GM21528 (cell line): Measurements from ENCODE around the gene CRYBB1.

Experiments used
- ATAC-seq: cut with Tn5 transposase; IDR thresholded peaks from one replicate; pipeline ENCODE4 v1.9.1; 2021; ENCODE audit warnings: mild to moderate bottlenecking, moderate library complexity; ENCODE audit not compliant: unreplicated experiment, low FRiP score

The CRYBB1 gene

DNA sequence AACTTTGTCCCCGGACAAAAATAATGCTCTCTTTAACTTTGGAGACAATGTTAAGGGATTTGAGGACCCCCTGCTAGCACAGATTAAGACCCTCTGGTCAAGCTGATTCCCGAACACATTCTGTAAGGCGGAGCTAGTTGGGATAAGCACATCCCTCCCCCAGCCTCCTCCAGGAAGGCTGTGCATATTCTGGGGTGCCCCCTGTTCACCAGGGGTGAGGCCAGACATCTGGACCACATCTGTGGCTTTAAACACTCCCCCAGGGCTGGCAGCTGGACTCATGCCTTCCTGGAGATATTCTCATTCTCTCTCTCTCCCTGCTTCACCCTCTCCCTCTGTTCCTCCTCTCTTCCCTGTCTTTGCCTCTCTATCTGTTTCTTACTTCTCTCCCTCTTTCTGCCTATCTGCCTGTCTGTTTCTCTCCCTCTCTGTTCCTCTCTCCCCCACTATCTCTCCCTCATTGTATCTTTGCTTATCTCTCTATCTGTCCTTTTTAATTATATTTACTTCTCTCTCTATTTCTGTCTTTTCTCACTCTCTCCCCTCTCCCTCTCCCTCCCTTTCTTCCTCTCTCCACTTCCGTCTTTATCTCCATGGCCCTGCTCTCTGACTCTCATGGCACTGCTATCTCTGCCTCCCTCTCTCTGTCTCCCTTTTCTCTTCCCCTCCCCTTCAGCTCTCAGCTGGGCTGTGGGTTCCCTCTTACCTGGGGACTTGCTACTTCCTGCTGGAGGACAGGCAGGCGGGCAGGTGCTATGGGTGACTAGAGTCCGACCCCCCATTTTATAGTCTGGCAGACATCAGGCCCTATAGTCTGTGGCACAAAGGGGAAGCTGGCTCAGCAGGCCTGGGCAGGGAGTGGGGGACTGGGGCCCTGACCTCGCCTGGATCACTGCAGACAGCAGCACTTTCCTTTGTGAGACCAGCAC lies at the start of gene CRYBB1:
TSS of gene CRYBB1 (minus strand) at position 757 of the 929 bp plus-strand sequence. CDS start 1,708 bp downstream, outside the sequence.
- no peak for ATAC-seq

DNA sequence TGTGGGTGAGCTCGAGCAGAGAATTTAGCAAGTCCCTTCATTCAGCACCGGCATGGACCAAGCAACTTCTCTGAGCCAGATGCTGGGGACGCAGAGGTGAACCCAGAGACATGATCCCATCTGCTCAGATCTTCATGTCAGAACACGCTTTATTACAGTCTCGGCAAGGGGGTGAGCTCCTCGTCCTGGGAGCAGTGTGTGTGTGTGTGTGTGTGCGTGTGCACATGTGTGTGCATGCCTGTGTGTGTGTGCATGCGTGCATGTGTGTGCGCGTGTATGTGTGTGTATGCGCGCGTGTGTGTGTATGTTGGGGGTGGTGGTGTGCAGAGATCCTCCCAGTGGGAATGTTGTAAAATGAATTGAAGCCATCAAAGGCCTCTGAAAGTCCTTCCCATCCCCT lies 49.3 kb upstream of the CRYBB1 start:
- no peak for ATAC-seq

DNA sequence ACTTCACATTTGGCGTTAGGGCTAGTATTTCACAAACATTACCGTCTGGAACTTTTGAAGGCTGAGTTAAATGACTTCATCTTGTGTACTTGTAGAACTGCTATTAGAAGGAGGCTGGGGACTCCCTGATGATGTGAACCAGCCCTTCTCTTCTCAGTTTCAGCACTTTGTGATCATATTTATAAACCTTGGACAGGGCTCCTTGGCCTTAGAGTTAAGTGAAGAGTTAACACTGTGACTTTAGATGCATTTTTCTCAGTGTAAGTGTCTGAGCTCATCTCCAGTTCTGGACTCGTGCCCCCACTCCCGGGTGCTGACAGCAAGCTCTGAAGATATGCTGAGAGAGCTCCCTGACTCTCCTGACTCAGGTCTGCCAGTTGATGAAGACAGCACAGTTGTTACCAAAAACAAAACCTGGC lies 48.0 kb upstream of the CRYBB1 start:
- peak; percentile 5 for ATAC-seq

DNA sequence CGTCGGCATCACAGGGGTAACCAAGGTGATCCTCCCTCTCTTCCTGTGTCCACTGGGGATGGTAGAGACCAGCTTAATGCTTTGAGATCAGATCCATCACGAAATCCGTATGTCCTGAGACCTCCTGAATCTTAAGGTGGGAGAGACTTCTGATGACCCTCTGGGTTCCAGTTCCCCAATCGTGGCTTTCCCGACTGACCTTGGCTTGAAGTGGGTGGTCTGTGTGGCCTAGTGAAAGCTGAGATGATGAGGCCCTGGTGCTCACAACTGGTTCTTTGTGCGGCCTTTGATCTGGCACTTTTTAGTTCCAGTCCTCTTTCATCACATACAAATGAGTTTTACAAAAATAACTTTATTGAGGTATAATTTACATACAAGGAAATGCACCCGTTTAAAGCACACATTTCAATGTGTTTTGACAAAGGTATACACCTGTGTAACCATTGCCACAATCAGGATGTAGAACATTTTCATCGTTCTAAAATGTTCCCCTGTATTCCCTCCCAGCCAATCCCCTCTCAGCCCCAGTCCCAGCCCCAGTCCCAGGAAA lies 45.6 kb upstream of the CRYBB1 start:
- ATAC-seq = no peak

DNA sequence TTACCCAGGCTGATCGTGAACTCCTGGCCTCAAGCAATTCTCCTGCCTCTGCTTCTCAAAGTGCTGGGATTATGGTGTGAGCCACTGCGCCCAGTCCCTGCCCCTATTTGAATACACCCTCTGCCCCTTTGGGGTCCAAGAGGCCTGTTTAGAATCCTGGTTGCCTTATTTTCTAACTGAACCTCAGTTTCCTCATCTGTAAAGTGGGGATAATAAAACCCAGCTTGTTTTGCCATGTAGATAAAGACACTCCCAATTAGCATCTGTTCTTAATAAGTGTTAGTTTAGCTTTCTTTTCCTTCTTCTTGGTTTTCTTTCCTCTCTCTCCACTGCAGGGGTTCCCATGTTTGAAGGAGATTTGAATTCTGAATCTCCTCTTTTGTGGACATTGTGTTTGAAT lies 44.3 kb upstream of the CRYBB1 start:
- ATAC-seq = no peak

DNA sequence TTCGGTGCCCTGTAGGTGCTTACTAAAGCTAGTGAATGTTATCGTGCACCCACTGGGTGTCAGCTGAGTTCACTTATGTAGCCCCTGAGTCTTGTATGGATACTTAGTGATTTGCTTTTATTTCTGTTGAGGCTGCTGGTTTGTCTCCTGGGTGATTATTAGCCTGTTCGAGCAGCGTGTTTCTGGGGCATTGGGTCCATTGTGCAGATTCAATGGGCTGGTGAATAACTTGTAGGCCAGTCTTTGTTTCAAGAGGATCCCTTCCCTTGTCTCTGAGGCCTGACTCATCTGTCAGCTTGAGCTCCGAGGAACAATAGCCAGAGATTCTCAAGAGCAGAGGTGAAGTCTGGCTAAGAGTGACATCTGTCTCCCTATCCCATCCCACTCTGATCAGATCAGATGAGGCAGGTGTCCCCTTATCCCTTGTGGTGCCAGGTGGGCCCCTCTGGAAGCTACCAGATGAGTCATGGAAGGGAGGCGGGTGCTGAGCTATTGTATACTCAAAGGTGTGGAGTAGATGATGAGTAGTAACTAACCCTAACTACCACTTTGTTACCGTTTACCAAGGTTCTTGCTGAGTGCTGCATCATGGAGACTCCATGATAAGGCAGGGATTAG lies 43.2 kb upstream of the CRYBB1 start:
- ATAC-seq = no peak

DNA sequence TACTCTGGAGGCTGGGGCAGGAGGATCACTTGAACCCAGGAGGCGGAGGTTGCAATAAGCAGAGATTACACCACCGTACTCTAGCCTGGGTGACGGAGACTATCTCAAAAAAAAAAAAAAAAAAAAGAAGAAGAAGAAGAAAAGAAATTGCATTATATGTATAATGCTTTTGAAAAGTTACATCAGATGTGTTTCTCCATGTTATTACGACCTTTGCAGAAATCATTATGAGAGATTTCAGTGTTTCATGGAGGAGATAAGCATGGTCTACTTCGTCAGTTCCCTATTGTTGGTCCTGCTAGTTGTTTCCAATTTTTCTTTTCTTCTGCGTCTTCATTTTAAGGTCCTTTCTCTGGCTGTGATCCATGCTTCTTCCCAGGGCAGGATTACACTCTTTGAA lies 42.5 kb upstream of the CRYBB1 start:
- no peak for ATAC-seq

DNA sequence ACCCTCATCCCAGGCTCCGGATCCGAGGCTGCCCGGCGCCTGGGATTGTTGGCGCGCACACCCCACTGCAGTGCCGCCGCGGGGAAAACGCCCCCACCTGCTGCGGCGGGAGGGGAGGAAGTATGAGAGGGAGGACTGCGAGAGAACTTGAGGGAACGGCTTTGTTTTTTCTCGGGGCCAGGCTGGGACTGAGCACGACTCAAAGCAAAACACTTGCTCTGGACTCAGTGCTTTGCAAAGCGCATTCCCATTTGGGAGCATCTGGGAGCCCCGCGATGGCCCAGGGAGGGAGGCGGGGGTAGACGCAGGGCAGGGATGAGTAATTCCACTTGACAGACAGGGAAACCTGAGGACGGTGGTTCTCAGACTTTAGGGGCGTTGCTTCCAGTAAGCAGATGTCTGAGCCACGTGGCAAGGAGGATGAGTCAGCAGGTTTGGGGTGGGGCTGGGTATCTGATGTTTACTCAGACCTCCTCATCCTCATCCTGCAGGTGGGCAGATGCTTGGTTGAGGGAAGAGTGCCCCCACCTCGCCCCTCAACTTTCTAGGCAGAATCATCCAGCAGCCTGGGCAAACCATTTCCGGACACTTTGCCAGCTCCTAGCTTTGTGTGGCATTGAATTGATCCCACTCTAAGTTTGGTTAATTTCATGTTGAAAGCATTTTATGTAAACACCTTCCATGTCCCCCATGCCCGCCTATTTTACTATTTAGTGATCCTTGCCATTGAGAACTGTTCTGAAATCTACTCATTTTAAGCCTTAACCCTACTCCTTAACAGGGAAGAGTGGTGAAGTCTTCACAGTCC lies 41.0 kb upstream of the CRYBB1 start:
- no peak for ATAC-seq

DNA sequence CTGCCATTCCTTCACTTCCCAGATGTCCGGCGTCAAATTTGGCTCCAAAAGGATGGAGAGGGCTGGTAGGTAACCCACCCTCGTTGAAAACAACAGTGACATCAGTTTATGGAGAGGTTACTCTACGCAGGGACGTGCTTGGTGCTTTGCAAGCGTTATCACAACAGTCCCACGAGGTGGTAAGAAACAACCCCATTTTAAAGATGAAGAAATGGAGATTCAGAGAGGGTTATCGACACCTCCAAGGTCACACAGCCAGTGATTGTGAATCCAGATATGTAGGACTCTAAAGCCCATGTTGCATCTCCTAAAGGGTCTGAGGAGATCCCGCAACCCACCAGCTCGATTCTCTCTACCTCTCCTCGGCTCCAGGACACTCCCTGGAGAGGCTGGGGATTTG lies 40.3 kb upstream of the CRYBB1 start:
- no peak for ATAC-seq

DNA sequence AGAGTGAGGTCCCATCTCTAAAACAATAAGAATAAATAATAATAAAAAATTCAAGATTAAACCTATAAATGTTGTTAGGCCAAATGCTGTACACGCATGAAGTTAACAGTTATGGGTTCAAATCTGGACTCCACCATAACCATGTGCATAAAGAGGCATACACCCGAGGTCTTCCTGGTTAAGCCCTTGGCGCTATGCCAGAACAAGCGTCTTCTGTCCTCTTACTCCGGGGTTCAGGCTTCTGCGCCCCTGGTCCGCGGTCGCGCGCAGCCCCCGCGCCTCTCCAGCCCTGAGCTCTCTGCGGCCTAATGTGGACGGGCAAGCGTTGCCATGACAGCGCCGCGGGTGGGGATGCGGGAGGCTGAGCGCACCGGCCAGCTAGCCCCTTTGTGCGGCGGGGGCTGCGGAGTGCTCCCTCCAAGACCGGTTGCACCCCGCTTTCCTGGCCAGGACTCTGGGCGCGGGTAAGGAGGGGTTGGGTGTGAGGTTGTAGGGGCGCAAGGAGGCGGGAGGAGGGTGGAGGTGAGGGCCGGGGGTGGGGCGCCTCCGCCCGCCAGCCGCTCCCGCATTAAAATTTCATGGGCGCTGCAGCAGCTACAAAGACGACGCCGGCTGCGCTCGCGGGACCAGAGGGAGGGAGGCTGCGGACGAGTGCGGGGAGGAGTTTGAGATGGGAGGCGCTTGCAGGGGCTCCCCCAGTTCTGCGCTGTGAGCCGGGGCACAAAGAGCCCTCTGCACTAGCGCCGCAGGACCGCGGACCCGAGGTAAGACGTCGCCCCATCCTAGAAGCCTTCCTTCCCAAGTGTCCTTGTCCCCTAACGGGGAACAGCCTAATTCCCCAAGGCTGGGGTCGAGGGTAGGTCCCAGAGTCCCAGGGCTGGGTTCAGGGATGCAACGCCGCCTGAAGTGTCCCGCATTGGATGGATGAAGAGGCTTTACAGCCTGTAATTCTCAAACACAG lies 39.3 kb upstream of the CRYBB1 start, which contains the start of gene MIAT:
TSS of gene MIAT (plus strand) at position 698 of the 961 bp plus-strand sequence.
- no peak for ATAC-seq

DNA sequence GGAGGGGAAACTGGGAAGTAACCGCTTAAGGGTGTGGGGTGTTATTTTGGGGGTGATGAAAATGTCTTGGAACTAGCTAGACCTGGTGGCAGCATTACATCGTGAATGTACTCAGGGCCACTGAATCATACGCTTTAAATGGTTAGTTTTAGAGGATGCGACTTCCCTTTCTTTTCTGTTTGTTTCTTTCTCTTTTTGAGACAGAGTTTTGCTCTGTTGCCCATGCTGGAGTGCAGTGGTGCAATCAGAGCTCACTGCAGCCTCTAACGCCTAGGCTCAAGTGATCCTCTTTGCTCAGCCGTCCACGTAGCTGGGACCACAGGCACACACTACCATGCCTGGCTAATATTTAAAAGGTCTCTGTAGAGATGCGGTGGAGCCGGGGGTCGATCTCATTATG lies 34.0 kb upstream of the CRYBB1 start:
- no peak for ATAC-seq

DNA sequence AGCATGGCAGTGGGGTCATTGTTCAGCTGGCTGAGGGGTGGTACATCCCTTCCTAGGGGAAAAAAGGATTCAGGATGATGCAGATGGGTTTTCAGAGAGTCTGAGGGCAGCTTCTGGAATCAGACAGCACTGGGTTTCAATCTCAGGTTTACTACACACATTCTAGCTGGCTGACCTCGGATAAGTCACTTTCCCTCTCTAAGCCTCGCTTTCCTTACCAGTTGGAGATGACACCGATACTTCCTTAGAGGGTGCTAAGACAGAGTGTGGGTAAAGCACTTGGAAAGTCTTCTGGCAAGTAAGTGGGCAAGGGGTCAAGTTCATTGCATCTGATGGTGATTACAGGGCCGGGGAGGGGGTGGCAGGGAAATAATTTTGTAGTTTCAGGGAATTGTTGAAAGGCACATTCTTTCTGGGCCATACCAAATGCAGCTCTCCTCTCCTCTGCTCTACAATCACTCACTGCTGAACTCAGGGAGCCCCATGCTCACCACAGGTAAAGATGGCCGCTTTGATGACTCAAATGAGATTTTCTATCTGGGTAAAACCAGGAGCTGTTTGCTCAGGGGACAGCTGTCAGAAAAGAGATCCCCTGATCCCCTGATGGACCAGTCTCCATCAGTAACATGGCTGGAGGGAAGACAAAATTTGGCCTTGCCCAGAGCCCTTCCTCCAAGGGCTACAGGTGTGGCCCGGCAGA lies 33.0 kb upstream of the CRYBB1 start:
- no peak for ATAC-seq

DNA sequence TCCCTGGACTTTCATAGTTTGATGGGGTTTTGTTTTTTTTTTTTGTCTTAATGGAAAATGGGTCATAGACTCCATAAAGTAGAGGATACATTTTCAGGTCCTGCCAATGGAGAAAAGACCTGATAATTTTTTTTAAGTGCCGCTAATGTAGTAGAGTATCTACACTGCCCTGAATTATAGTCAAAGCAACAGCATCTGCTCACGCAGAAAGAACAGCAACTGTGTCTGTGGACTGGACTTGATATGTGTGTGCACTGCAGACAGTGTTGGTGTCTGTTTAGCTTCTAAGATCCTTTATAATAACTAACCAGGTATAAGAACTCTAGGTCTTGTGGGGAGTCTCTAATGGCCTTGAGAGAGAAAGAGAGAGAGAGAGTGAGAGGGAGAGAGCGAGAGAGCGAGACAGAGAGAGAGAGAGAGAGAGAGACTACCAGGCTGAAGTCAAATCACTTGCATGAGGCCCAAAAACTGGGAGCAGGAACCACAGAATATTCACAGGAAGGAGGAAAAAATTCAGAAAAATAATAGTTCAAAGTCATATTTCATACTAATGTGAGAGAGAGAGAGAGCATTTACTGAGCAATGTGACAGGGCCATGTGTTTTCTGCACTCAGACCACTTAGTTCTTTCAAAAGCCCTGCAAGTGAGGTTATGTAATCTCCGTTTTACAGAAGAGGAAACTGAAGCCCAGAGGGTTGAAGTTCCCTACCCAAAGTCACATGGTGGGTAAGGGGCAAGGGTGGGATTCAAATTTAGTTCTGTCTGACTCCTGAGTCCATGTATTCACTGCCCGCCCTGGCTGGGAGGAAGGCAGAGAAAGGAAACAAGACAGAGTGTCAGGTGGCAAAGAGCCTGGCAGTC lies 30.9 kb upstream of the CRYBB1 start:
- no peak for ATAC-seq

DNA sequence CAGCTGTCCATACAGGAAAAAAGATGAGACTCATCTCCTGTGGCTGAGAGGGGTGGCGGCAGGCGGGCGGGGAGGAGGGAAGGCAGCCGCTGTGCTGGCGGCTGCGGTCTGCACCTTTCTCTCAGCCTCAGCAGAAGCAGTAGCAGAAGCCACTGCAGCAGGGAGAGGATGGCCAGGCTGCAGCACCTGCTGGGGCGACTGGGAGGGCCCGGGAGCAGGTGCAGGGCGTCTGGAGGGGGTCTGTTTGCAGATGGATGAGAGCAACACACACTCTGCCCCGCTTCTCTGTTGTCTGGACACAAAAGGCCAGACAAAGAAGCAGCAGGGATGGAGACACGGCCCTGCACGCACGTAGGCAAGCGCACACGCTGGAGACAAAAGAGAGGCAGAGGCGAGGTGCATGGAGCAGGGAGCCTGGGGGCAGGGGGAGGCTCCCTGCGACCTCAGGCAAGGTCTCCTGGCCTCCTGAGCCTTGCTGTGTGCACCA lies 30.2 kb upstream of the CRYBB1 start:
- ATAC-seq = no peak

DNA sequence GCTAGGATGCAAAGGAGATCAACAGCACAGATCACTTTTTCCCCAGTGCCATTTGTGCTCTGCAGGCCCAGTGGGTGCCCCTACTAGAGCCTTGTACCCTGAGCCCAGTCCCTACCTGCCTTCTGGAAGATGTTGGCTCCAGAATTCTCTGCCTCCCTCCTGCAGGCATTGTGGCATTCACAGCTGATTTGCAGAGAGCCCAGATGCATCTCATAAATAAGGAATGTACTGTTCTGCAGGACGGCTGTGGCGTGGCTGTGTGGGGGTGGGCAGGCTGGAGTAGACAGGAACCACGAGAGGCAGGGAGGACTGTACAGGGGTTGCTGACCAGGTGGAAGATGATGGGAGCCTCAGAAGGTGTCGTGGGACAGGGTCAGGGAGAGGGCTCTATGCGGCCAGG lies 28.3 kb upstream of the CRYBB1 start:
- no peak for ATAC-seq

DNA sequence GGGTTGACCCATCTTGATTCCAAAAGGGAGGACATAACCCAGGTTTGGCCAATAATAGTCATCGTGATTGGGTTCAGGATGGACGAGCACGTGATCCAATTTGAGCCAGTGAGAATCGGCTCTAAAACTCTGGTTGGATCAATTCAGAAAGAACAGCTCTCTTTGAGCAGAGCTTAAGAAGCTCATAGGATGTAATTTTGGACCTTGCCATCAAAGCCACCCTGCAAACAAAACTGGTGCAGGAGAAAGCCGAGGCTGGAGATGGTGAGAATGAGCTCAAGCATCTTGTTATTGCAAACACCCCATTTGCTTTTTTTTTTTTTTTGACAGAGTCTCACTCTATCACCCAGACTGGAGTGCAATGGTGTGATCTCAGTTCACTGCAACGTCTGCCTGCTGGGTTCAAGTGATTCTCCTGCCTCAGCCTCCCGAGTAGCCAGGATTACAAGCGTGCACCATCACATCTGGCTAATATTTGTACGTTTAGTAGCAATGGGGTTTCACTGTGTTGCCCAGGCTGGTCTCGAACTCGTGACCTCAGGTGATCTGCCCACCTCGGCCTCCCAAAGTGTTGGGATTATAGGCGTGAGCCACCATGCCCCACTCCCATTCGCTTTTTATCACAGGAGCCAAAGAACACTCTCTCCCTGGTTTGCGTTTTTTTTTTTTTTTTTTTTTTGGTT lies 25.7 kb upstream of the CRYBB1 start:
- no peak for ATAC-seq
